GM12891 (cell line): ENCODE measurements around the gene FILIP1L.
A peak's percentile ranks its signal among the peaks of the same experiment; 100 is the strongest.

Experiments used
- DNase-seq: peaks from one replicate; pipeline ENCODE4 v3.0.0; 2011; ENCODE audit warnings: low spot score; ENCODE audit not compliant: insufficient read length
- FAIRE-seq: peaks from 2 replicates; lab custom pipeline; 2011; peaks lifted over from hg19 to GRCh38; lab: Jason Lieb, UNC
- PAX5 ChIP-seq: IDR thresholded peaks from 2 replicates; pipeline ENCODE4 v1.6.1; 2011; ENCODE audit warnings: low read length, moderate library complexity, mild to moderate bottlenecking; ENCODE audit not compliant: insufficient read depth, severe bottlenecking
- POLR2A ChIP-seq: IDR thresholded peaks from 2 replicates; pipeline ENCODE4 v1.6.1; 2011; ENCODE audit warnings: low read depth, low read length, control low read depth
- POLR2AphosphoS5 ChIP-seq: IDR thresholded peaks from 2 replicates; pipeline ENCODE4 v1.6.1; 2011; ENCODE audit warnings: low read depth, low read length, control low read depth
- POU2F2 ChIP-seq: IDR thresholded peaks from 2 replicates; pipeline ENCODE4 v1.6.1; 2011; ENCODE audit warnings: low read depth, mild to moderate bottlenecking, control low read depth, low read length, moderate library complexity
- SPI1 ChIP-seq: IDR thresholded peaks from 2 replicates; pipeline ENCODE4 v1.6.1; 2011; ENCODE audit warnings: low read depth, low read length, control low read depth
- TAF1 ChIP-seq: IDR thresholded peaks from 2 replicates; pipeline ENCODE4 v1.6.1; 2011; ENCODE audit warnings: low read depth, low read length, control low read depth

The FILIP1L gene

DNA sequence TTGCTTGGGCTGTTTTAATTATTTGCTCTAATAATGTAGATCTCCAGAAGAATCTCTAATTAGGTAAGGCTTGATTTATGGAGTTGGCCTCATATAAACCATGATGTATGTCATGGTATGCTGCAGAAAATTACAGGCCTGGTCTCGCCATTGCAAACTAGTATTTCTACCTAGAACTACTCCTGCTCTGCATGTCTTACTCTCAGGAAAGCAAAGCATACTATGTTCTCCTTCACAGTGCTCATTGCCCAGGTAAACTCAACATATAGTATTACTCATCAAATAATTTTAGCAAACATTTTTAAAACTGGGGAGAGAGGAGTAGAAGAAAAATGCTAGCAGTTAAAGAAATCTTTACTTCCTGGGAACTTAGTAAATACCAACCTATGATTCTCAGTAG is 90.7 kb downstream of the FILIP1L start:
- TF ChIP-seq POU2F2 = no peak
- no peak for DNase-seq
- no peak for FAIRE-seq

GRCh38 chr3:100023150-100023549 is 91.2 kb downstream of the FILIP1L start:
- FAIRE-seq (no peak), DNase-seq (no peak)
- TF ChIP-seq PAX5 (no peak), TAF1 (no peak), SPI1 (no peak), POLR2A (no peak), POLR2AphosphoS5 (no peak), POU2F2 (no peak)

- DNase-seq (no peak), FAIRE-seq (no peak)
- TF ChIP-seq PAX5 = no peak
Observed at GRCh38 chr3:100022506-100022905, 91.8 kb downstream of the FILIP1L start.

- no peak for FAIRE-seq
- DNase-seq = no peak
- TF ChIP-seq POLR2A (no peak), SPI1 (no peak), POLR2AphosphoS5 (no peak), PAX5 (no peak), POU2F2 (no peak)
Observed at GRCh38 chr3:100020876-100021644, 93.2 kb downstream of the FILIP1L start.

- FAIRE-seq = no peak
- no peak for DNase-seq
Observed at GRCh38 chr3:100019719-100020118, 94.6 kb downstream of the FILIP1L start.

GRCh38 chr3:100018806-100019205 is 95.5 kb downstream of the FILIP1L start:
- no peak for DNase-seq
- no peak for FAIRE-seq
- TF ChIP-seq SPI1 (no peak), TAF1 (no peak), PAX5 (no peak), POLR2AphosphoS5 (no peak), POLR2A (no peak), POU2F2 (no peak)

More at GRCh38 chr3:100019719-100020118, 94.6 kb downstream of the FILIP1L start:
- TF ChIP-seq POLR2A (no peak), SPI1 (no peak), POU2F2 (no peak)

DNA sequence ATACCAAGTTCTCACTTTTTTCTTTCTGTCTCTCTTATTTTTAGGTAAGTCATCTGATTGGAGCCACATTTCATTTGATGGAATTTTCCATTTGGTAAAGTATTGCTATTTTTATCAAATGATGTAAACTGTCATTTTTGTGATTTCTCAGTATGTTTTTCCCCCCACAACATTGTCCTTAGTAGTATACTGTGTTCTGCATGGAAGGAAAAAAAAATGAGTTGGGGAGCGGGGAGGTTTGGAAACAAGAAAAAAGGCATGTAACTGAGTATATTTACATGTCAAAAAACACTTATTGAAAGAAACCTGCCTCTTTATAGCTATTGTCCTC is 104.2 kb downstream of the FILIP1L start:
- FAIRE-seq (no peak), DNase-seq (no peak)
- TF ChIP-seq POLR2A (no peak), POU2F2 (no peak), SPI1 (no peak), TAF1 (no peak), PAX5 (no peak), POLR2AphosphoS5 (no peak)

- peak; percentile 63 for FAIRE-seq
- TF ChIP-seq POLR2A (no peak), PAX5 (no peak), POU2F2 (no peak), POLR2AphosphoS5 (no peak)
Observed at GRCh38 chr3:100009276-100010086, 104.8 kb downstream of the FILIP1L start.

DNA sequence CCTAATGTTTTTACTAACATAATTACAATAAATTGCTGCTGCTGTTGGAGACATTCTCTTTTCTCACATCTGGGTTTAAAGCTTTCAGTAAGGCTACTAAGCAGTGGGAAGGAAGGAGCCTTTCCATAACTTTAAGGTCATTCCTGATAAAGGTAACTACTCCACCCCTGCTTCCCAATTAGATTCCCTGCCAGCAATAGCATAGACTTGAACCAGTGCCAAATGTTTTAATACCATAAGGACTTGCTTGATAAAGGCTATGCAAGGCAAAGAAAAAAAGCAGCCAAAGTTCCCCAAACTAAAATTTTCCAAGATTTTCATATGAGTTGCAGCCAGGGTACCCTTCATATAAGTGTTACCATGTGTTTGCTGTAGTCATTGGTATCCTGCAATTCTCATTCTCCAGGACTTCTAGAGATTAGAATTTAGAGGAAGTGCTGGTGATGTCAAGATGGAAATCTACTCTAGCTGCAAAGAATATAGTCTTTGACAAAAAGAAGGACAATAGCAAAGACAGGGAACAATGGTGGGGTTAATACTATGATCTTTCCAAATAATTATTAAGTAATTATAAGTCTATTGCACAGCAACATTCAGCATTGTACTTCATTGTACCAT is 106.1 kb downstream of the FILIP1L start:
- no peak for FAIRE-seq
- no peak for DNase-seq
- TF ChIP-seq PAX5 (no peak), POU2F2 (no peak), POLR2A (no peak), POLR2AphosphoS5 (no peak), SPI1 (no peak), TAF1 (no peak)

More at GRCh38 chr3:100009276-100010086, 104.8 kb downstream of the FILIP1L start:
- no peak for DNase-seq

DNA sequence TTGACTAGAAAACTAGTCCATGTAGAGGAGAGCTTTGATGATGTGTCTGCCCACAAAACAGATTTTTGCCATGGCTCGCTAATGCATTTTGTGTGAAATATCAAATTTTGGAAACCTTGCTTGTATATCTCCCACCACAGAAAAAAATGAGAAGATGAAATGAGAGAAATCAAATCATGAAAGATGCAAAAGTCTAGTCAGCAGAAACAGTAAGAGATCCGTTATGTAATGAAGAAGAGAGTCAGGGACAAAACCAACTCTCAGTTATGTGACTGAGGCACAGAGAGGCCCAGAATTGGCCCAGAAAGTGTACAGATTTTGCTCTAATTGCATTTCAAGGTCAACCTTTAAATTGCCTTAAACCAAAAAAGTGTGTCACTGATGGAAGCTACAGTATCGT is 107.0 kb downstream of the FILIP1L start:
- DNase-seq (no peak), FAIRE-seq (no peak)
- no peak for TF ChIP-seq TAF1
- TF ChIP-seq POU2F2 = no peak
- TF ChIP-seq POLR2AphosphoS5 = no peak
- TF ChIP-seq SPI1 = no peak
- no peak for TF ChIP-seq PAX5
- TF ChIP-seq POLR2A = no peak
